ENCODE results near the gene RHOG.

GRCh38 chr11:3841426-3842350 is 929 bp upstream of the RHOG start:
- TF ChIP-seq POLR2A (IDR thresholded peaks at IDR 0.05) (peak in 1 of 2 donors; percentile 46), CTCF (IDR thresholded peaks at IDR 0.05) (peak; percentile 68 to 91 (median 77))
